Body of pancreas (tissue), 4 donors: Measurements from ENCODE around the gene NDUFA7.

Source experiments
- POLR2A ChIP-seq, 3 donors: fragments of 450-650 bp; IDR thresholded peaks; one replicate each; pipeline ENCODE4 v1.6.1; 2016; ENCODE audit warnings: antibody characterized with exemption in 3 of 3, mild to moderate bottlenecking in 2 of 3
- TF ChIP-seq, protein P1 (sequence below), 7 experiments: fragments of 450-650 bp in 4 of 7; fragments of 200-600 bp in 3 of 7; sonication (generic) in 3 of 7; IDR thresholded peaks; one replicate each; pipeline ENCODE4 v1.5.1; 2016 to 2019; ENCODE audit warnings: antibody characterized with exemption in 7 of 7

DNA sequence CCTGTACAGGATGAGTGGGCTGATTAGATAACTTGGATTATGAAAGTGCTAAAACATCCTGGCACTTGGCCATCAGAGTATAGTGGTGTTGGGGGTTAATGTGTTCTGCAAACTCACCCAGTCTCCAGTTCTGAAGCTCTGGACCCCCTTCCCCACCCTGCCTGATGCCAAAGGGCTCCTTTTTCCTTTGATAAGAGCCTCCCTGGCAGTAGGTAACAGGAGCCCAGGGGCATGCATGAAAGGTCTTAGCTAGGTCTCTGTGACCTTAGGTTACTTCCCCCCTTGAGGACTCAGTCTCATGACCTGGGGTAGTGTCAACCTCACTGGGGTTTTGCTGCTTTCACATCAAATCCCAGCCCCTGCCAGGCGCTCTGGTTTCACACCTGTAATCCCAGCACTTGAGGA, 2.6 kb upstream of the NDUFA7 start:
- TF ChIP-seq, protein P1, sequence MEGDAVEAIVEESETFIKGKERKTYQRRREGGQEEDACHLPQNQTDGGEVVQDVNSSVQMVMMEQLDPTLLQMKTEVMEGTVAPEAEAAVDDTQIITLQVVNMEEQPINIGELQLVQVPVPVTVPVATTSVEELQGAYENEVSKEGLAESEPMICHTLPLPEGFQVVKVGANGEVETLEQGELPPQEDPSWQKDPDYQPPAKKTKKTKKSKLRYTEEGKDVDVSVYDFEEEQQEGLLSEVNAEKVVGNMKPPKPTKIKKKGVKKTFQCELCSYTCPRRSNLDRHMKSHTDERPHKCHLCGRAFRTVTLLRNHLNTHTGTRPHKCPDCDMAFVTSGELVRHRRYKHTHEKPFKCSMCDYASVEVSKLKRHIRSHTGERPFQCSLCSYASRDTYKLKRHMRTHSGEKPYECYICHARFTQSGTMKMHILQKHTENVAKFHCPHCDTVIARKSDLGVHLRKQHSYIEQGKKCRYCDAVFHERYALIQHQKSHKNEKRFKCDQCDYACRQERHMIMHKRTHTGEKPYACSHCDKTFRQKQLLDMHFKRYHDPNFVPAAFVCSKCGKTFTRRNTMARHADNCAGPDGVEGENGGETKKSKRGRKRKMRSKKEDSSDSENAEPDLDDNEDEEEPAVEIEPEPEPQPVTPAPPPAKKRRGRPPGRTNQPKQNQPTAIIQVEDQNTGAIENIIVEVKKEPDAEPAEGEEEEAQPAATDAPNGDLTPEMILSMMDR (IDR thresholded peaks at IDR 0.05), result no peak
- TF ChIP-seq POLR2A (IDR thresholded peaks at IDR 0.05), result no peak
